HG03025 (cell line): ENCODE data around the gene TSPAN9.

Experiments
- ATAC-seq: cut with Tn5 transposase; IDR thresholded peaks from one replicate; pipeline ENCODE4 v1.9.1; 2021; ENCODE audit warnings: mild to moderate bottlenecking, moderate library complexity; ENCODE audit not compliant: unreplicated experiment, low FRiP score

Gene TSPAN9

GRCh38 chr12:3097186-3097804, 20.1 kb downstream of the TSPAN9 start:
- ATAC-seq: no peak

DNA sequence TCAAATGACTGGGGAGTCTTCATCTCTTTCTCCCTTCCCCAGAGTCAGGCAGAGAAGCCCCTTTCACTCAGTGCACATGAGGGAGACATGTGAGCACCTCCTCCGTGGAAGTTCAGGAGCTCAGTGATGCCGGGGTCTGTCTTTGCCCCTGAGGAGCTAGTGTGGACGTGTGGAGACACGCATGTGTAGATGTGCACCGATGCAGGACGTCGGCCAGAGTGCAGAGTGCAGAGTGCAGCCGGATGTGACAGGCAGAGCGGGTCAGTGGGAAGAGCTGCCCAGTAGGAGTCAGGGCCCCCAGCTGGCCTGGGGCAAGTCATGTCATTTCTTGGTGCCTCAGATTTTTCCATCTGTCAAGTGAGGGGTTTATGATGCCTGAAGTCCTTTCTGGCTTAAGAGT, 20.7 kb downstream of the TSPAN9 start:
- no peak for ATAC-seq

DNA sequence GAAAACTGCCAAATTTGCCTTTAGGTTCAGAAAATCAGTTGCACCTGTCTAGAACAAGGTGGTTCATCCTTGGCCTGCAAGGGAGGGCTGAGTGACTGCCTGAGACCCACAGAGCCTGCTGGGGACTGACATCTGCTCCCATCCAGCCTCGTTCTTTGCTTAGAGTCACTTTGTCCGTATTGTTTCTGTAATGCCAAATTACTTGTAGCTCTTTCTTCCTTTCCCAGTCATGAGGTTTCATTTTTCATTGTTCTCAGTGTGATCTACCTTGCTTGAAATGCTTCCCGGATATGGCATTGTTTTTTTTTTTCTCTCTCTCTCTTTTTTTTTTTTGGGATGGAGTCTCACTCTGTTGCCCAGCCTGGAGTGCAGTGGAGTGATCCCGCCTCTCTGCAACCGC, 21.3 kb downstream of the TSPAN9 start:
- ATAC-seq: no peak

GRCh38 chr12:3099146-3099545, 22.0 kb downstream of the TSPAN9 start:
- no peak for ATAC-seq

DNA sequence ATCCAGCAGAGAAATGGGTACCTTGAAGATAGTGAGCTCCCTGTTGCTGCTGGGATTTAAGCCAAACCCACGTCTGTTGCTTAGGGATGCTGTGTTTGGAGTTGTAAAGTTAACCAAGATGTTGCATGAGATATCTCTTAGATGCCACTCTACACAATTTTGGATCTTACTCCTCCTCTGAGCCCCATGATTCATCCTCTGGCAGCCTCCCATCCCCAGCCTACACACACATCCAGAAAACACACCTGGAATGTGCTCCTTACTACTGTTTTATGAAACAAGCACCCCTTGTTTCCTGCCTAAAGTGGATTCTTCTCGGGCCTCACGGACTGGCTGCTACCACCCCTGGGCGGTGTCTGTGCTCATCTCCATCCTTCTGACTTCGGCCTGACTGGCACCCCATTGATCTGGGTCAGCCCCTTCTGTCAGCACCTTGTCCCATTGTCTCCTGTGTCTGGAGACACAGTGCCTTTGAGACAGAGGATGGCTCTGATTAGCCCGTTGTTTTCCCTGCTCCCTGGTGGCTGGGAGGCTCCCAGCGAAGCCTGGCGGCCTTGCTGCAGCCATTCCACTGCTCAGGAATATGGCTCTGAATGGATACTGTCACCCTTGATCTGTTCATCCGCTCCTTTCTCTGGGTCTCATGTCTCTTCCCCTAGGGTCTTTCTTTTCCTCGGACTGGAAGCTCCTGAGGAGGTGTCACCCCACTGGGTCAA, 24.3 kb downstream of the TSPAN9 start:
- ATAC-seq: no peak

- ATAC-seq: no peak
Observed at GRCh38 chr12:3102771-3103410, 25.7 kb downstream of the TSPAN9 start.

DNA sequence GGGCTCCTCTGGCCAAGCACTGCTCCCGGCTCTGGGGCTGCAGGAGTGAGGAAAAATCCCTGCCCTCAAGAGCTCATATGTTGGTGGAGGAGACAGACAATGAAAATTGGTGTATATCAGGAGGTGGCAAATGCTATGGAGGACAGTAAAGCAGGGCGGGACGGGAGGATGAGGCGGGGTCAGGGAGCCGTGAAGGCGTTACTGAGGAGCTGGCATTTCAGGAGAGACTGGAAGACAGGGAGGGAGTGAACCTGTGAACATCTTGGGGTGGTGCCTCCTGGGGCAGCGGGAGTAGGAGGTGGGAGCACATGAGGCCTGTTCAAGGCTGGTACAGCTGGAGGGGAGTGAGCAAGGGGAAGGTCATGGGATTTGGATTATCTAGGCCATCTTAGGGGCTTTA, 26.6 kb downstream of the TSPAN9 start:
- ATAC-seq: no peak

GRCh38 chr12:3105690-3106479, 28.7 kb downstream of the TSPAN9 start:
- ATAC-seq: no peak

DNA sequence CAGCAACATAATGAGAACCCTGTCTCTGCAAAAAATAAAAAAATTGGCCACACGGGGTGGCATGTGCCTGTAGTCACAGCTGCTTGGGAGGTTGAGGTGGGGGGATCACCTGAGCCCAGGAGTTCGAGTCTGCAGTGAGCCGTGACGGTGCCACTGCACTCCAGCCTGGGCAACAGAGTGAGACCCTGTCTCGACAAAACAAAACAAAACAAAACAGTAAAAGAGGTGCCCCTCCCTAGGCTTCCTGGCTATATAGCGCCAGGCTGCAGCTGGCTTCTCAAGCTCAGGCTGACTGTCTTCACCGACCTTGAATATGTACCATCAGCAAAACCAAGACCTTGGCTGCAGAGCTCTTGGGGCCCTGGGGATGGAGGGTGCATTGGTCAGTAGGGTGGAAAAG, 29.4 kb downstream of the TSPAN9 start:
- no peak for ATAC-seq

DNA sequence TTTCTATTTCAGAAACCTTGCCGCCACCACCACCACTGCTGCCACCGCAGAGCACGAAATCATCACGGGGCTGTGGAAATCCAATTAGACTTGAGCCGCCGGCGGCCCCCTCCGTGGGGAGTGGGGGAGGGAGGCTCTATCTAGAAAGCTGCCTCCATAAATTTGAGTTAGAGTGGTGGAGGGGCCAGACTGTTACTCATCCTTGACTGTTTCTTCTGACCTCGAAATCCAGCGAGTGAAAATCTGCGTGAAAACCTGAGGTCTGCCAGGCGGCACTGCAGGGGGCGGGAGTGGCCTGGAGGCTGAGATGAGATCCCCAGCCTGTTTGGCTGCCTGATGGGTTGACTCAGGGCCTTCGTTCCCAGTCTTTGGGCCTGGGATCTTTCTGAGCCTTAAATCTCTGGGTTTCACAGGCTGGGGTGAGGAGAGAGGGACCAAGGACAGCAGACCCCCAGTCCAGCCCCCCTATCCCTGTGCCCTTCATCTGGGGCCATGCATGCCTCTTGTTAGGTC, 29.9 kb downstream of the TSPAN9 start:
- ATAC-seq: no peak

- no peak for ATAC-seq
Observed at GRCh38 chr12:3107954-3108353, 30.8 kb downstream of the TSPAN9 start.

DNA sequence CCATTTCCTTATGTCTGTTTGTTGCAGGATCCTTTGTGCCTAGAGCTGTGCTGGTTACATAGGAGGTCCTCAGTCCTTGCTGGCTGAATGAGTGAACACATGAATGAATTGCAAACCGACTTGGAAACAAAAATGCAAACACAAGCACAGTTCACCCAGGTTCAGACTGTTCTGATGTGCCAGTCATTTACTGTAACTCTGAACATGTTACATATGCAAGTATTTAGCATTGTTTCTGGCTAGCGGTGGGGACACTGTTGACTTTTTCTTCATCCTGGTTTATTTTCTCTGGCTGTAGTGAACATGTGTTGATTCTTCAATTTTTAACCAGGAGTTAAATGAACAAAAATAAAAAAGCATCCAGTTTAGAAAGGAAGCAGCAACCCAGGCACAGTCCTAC, 33.4 kb downstream of the TSPAN9 start:
- no peak for ATAC-seq

GRCh38 chr12:3113671-3114325, 36.6 kb downstream of the TSPAN9 start:
- ATAC-seq: no peak

DNA sequence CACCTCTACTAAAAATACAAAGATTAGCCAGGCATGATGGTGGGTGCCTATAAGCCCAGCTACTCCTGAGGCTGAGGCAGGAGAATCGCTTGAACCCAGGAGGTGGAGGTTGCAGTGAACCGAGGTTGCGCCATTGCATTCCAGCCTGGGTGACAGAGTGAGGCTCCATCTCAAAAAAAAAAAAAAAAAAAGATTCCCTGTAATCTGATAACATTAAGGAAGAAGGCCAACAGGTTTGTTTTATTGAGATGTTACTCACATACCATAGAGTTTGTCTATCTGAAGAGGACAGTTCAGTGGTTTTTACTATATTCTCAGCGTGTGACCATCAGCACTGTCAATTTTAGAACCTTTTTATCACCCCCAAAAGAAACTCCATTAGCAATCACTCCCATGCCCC, 37.5 kb downstream of the TSPAN9 start:
- ATAC-seq: no peak

GRCh38 chr12:3115078-3115477, 37.9 kb downstream of the TSPAN9 start:
- no peak for ATAC-seq

GRCh38 chr12:3116106-3116844, 39.1 kb downstream of the TSPAN9 start:
- ATAC-seq: no peak

DNA sequence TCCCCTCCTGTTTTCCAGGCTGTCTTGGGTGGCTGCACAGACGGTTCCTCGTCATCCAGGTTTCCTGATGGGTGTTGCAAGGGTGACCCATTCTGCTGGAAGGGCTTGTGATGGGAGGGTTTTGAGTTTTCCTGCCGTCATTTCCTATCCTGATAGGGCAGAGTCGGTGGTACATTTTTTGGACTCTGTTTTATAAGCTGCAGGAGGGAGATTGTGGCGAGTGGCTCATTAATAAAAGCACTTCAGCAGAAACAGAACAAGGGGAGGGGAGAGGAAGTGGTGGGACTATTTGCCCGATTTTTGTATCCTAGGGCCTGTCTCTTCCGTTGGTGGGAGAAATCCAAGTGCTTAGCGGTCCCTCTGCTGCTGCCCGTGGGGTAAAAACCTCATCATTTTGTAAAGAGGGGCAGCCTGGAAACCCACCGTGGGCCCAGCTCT, 40.0 kb downstream of the TSPAN9 start:
- ATAC-seq: no peak

- ATAC-seq: no peak
Observed at GRCh38 chr12:3117591-3118015, 40.4 kb downstream of the TSPAN9 start.

- no peak for ATAC-seq
Observed at GRCh38 chr12:3119192-3119755, 42.1 kb downstream of the TSPAN9 start.
